Activated CD4-positive, alpha-beta memory T cell treated with anti-CD3 and anti-CD28 coated beads for 36 hours (primary cell): ENCODE results near the gene BNIP1. TPM values are rescaled to one million over a fixed set of nuclear protein-coding genes. Genes with fewer than 3 reads are reported as not detected.
"Not testable (repeated sequence)": the region's sequence is repeated elsewhere in the genome, so short reads cannot be mapped to it uniquely, and the experiment has no call there.

Source experiments
- CTCF ChIA-PET: fragments of 350-600 bp; sonication (Branson Sonifier 250); formaldehyde crosslinking; loops from one replicate; lab custom pipeline; 2021; ENCODE audit warnings: antibody characterized with exemption, inconsistent platforms; lab: Charles Lee
- POLR2A ChIA-PET: fragments of 350-600 bp; sonication (Branson Sonifier 250); formaldehyde crosslinking; loops from one replicate; lab custom pipeline; 2021; ENCODE audit warnings: antibody characterized with exemption; lab: Charles Lee
- DNase-seq: peaks from one replicate; pipeline ENCODE4 v3.0.0-alpha.2; 2020
- H3K27ac Mint-ChIP-seq: one replicate; pipeline ENCODE4 v1.8.0; 2021; ENCODE audit warnings: mixed read lengths
- H3K27me3 Mint-ChIP-seq: one replicate; pipeline ENCODE4 v1.8.0; 2021; ENCODE audit warnings: mixed read lengths
- H3K36me3 Mint-ChIP-seq: one replicate; pipeline ENCODE4 v1.8.0; 2021; ENCODE audit warnings: mixed read lengths
- H3K4me1 Mint-ChIP-seq: one replicate; pipeline ENCODE4 v1.8.0; 2021; ENCODE audit warnings: low read depth, mixed read lengths
- H3K4me3 Mint-ChIP-seq: one replicate; pipeline ENCODE4 v1.8.0; 2021; ENCODE audit warnings: mild to moderate bottlenecking, mixed read lengths
- H3K9me3 Mint-ChIP-seq: one replicate; pipeline ENCODE4 v1.8.0; 2021; ENCODE audit warnings: mixed read lengths
- intact Hi-C: fragments of 100-400 bp; cut with micrococcal nuclease; formaldehyde crosslinking; loops from one replicate; pipeline ENCODE4 v1.15.1; 2023
- total RNA-seq, 2 experiments: library from RNA; stranded (reverse); gene quantifications; one replicate each; pipeline ENCODE4 v1.2.3, GENCODE V29; 2021

BNIP1 gene, protein sequence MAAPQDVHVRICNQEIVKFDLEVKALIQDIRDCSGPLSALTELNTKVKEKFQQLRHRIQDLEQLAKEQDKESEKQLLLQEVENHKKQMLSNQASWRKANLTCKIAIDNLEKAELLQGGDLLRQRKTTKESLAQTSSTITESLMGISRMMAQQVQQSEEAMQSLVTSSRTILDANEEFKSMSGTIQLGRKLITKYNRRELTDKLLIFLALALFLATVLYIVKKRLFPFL
- total RNA-seq, result 10 to 100 TPM; 19.3 to 20.9 TPM

DNA sequence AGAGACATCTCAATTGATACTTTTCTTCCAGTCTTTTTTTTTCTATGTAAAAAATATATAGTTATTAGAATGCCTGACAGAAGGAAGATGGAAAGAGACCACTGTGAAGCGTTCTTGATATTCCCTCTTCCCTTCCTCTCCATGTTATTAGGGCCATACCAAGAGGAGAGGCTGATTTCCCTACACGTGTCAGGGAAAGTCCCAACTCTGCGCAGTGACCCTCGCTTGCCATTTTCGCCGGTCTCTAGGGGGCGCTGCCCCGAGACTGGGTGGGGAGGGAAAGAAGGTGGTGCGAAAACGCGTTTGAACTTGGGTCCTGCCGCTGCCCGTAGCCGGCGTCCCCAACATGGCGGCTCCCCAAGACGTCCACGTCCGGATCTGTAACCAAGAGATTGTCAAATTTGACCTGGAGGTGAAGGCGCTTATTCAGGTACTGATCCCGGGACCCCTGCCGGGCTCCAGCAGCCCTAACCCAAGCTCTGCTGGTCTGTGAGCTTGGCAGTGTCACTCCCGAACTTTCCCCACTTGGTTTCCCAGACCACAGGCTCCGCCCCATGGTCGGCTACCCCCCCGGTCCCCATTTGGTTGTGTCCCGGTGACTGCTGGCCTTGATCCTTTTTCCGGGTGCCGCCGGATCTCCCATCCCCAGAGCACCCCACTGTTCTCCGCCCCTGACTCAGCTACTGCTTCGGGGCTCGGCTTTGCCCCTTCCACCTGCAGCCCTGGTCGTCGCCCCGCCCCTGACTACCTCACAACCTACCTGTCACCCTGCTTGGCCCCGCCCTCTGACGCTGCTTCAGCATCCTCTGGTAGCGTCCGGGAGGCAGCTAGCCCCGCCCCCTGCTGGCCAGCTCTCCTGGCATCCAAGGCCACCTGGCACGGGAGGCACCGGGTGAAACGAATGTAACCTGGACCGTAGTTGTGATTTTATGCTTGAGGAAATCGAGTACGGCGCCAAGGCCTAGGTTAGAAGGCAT is at the start of gene BNIP1:
TSS of gene BNIP1 (plus strand) at position 332 of the 977 bp plus-strand sequence. CDS start at position 347, 15 bp downstream.
- Mint-ChIP-seq H3K36me3 (peaks cover 8% of the 10 kb centered on the region), H3K9me3 (no peaks in the 10 kb centered on the region), H3K27ac (peak within 1 kb of the TSS; percentile 97), H3K4me1 (peaks cover 9% of the 10 kb centered on the region), H3K27me3 (no peaks in the 10 kb centered on the region), H3K4me3 (peak within 1 kb of the TSS; percentile 99)
- ChIA-PET POLR2A (interaction anchor here (0.6 to 1.3 kb wide), 7 partner anchors 8 to 373 kb away, joined by 3 to 16 read pairs (median 3); partner anchors contain the start of genes ATP6V0E1 and DUSP1), CTCF (interaction anchor here (0.7 to 2.6 kb wide), 18 partner anchors 9 to 185 kb away, joined by 3 to 30 read pairs (median 4); partner anchors contain the start of genes ATP6V0E1 and RPL26L1)
- intact Hi-C loops, result loop anchor here (1.0 to 10.0 kb wide), 10 partner anchors 60 to 470 kb away; partner anchors contain the start of genes BOD1, RPL26L1 and STC2
- DNase-seq, result peak; percentile 98

DNA sequence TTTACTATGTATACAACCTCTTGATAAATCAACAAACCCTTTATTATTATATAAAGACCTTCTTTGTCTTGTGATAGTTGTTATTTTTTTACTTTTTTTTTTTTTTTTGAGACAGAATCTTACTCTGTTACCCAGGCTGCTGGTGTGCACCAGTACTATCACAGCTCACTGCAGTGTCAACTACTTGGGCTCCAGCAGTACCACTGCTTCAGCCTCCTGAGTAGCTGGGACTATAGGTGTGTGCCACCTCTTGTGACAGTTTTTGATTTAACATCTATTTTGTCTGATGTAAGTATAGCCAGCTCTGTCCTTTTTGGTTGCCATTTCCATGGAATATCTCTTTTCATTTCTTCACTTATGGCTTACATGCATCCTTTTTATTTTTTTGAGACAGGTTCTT is 45.5 kb upstream of the BNIP1 start:
- intact Hi-C loops, result no loop called here
- no peaks in the 10 kb centered on the region for H3K27me3 Mint-ChIP-seq
- DNase-seq, result no peak
- ChIA-PET POLR2A (interaction anchor here (0.6 kb wide), 1 partner anchor 10 kb away, joined by 3 read pairs; no protein-coding TSS in a partner anchor), CTCF (interaction anchor here (0.6 kb wide), 1 partner anchor 124 kb away, joined by 3 read pairs; no protein-coding TSS in a partner anchor)
- H3K4me1 Mint-ChIP-seq, result peaks cover 45% of the 10 kb centered on the region
- peaks cover 12% of the 10 kb centered on the region for H3K9me3 Mint-ChIP-seq
- H3K27ac Mint-ChIP-seq, result no peak overlapping the region
- H3K4me3 Mint-ChIP-seq, result no peak overlapping the region
- peaks cover 24% of the 10 kb centered on the region for H3K36me3 Mint-ChIP-seq

DNA sequence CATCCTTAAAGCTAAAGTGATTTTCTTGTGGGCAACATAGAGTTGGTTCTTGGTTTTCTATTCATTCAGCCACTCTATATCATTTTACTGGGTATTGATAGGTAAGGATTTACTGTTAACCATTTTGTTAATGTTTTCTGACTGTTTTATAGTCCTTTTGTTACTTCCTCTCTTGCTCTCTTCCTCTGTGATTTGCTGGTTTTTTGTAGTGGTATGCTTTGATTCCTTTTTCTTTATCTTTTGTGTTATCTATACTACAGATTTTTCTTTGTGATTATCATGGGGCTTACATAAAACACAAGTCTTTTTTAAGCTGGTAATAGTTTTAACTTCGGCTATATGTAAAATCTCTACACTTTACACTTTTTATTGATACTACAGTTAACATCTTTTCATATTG is 44.9 kb upstream of the BNIP1 start:
- peaks cover 41% of the 10 kb centered on the region for H3K4me1 Mint-ChIP-seq
- H3K27ac Mint-ChIP-seq, result peak overlapping the region; percentile 64
- ChIA-PET POLR2A (interaction anchor here (0.6 kb wide), 1 partner anchor 17 kb away, joined by 3 read pairs; no protein-coding TSS in a partner anchor), CTCF (interaction anchor here (0.6 to 0.8 kb wide), 2 partner anchors 125 to 312 kb away, joined by 3 read pairs; no protein-coding TSS in a partner anchor)
- no peaks in the 10 kb centered on the region for H3K27me3 Mint-ChIP-seq
- no peak for DNase-seq
- H3K4me3 Mint-ChIP-seq, result no peak overlapping the region
- intact Hi-C loops, result no loop called here
- peaks cover 12% of the 10 kb centered on the region for H3K9me3 Mint-ChIP-seq
- H3K36me3 Mint-ChIP-seq, result peaks cover 19% of the 10 kb centered on the region

DNA sequence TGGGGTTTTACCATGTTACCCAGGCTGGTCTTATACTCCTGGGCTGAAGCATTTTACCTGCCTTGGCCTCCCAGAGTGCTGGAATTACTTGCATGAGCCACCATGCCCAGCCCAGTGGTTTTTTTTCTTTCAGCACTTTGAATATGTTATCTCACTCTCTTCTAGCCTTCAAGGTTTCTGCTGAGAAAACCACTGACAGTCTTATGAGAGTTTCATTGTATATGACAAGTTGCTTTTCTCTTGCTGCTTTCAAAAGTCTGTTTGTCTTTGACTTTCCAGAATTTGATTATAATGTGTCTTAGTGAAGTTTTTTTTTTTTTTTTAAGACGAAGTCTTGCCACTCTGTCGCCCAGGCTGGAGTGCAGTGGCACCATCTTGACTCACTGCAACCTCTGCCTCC is 43.1 kb upstream of the BNIP1 start:
- Mint-ChIP-seq H3K9me3 (peaks cover 12% of the 10 kb centered on the region), H3K27ac (no peak overlapping the region), H3K4me3 (no peak overlapping the region), H3K4me1 (peaks cover 39% of the 10 kb centered on the region), H3K27me3 (no peaks in the 10 kb centered on the region), H3K36me3 (peaks cover 19% of the 10 kb centered on the region)
- CTCF ChIA-PET, result no interaction called here
- DNase-seq, result no peak
- POLR2A ChIA-PET, result no interaction called here
- intact Hi-C loops, result no loop called here

DNA sequence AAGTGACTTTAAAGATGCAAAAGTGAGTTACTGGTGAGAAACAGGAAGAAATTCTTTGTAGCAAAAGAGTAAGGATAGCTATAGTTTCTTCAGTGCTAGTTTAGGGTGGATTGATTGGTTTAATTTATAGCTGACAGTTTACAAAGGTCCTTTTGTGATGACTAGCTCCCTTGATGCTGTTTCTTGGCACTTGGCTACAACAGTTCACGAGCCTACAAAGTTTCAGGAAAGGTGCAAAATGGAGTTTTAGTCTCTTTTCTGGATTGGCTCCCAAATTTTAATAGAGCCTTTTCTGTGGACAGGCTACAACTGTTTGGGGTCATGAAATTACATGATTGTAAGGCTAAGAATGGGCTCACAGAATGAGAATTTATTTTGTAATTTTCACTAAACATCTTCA is 40.9 kb upstream of the BNIP1 start:
- CTCF ChIA-PET, result no interaction called here
- Mint-ChIP-seq H3K27ac (no peak overlapping the region), H3K4me1 (peaks cover 25% of the 10 kb centered on the region), H3K27me3 (no peaks in the 10 kb centered on the region), H3K9me3 (peaks cover 12% of the 10 kb centered on the region), H3K4me3 (no peak overlapping the region), H3K36me3 (peaks cover 19% of the 10 kb centered on the region)
- intact Hi-C loops, result no loop called here
- POLR2A ChIA-PET, result no interaction called here
- DNase-seq, result no peak

DNA sequence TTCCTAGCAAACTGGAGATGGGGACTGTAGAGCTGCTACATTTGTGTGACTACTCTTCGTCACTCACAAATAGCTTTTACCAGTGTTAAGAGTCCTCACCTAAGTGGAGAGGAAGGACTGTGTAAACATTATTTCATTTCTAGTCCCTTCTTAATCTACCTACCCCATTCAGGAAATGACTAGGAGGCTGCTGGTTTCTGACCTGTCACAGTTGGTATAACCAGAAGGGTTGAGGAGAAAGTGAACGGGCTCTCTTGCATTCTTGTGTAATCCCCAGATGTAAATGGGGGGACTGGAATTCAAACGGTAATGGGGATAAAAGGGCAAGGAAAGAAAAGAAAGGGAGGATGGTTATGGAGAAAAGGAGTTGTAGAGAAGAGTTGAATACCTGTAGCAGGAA is 35.4 kb upstream of the BNIP1 start:
- no peak overlapping the region for H3K4me3 Mint-ChIP-seq

DNA sequence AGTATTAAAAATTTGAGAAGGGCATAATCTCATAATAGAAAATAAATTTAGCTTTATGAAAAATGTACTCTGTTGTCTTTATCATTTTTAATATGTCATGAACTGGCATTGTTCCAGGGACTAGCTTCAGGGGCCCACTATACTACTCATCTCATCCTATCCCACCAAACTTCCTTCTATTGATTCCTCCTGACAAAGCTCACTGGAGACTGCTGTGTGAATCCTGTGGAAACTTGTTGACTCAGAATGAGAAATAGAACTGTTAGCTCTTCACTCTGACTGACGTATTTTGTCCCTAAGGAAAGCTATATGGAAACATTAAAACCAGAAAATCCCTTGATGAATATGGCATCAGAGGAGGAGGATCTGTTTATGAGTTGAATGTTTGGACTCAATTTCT is 29.8 kb upstream of the BNIP1 start:
- DNase-seq, result no peak
- no peak overlapping the region for H3K4me3 Mint-ChIP-seq
- ChIA-PET CTCF (interaction anchor here (0.7 to 0.9 kb wide), 3 partner anchors 30 to 130 kb away, joined by 3 to 4 read pairs (median 3); no protein-coding TSS in a partner anchor), POLR2A (interaction anchor here (0.7 kb wide), 1 partner anchor 30 kb away, joined by 3 read pairs; the partner anchor contains the start of gene BNIP1)
- no peaks in the 10 kb centered on the region for H3K27me3 Mint-ChIP-seq
- peaks cover 5% of the 10 kb centered on the region for H3K9me3 Mint-ChIP-seq
- peaks cover 10% of the 10 kb centered on the region for H3K4me1 Mint-ChIP-seq
- H3K27ac Mint-ChIP-seq, result no peak overlapping the region
- peaks cover 24% of the 10 kb centered on the region for H3K36me3 Mint-ChIP-seq
- intact Hi-C loops, result no loop called here

More for the DNA sequence above, 35.4 kb upstream of the BNIP1 start:
- CTCF ChIA-PET, result interaction anchor here (1.4 kb wide), 1 partner anchor 125 kb away, joined by 4 read pairs; the partner anchor contains the start of gene ATP6V0E1
- DNase-seq, result no peak
- intact Hi-C loops, result no loop called here
- Mint-ChIP-seq H3K4me1 (peaks cover 16% of the 10 kb centered on the region), H3K9me3 (no peaks in the 10 kb centered on the region), H3K27me3 (no peaks in the 10 kb centered on the region), H3K36me3 (peaks cover 11% of the 10 kb centered on the region), H3K27ac (peak overlapping the region; percentile 38)
- POLR2A ChIA-PET, result no interaction called here

DNA sequence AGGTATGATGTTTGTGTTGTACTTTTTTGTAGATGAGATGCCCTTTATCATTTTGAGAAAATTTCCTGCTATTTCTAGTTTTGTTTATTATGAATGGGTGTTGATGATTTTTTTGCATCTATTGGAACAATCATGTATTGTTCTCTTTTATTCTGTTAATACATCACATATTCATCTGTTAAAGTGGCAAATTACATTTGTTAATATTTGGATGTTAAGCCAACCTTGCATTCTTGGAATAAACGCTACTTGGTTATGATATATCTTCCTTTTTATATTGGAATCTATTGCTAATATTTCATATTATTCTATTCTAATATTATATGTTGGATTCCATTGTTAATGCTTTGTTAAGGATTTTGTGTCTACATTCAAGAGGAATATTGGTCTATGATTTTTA is 24.6 kb upstream of the BNIP1 start:
- intact Hi-C loops, result no loop called here
- Mint-ChIP-seq H3K27me3 (no peaks in the 10 kb centered on the region), H3K9me3 (peaks cover 10% of the 10 kb centered on the region), H3K4me1 (peaks cover under 1% of the 10 kb centered on the region), H3K27ac (no peak overlapping the region), H3K36me3 (peaks cover 30% of the 10 kb centered on the region), H3K4me3 (no peak overlapping the region)
- ChIA-PET CTCF (no interaction called here), POLR2A (no interaction called here)
- no peak for DNase-seq

DNA sequence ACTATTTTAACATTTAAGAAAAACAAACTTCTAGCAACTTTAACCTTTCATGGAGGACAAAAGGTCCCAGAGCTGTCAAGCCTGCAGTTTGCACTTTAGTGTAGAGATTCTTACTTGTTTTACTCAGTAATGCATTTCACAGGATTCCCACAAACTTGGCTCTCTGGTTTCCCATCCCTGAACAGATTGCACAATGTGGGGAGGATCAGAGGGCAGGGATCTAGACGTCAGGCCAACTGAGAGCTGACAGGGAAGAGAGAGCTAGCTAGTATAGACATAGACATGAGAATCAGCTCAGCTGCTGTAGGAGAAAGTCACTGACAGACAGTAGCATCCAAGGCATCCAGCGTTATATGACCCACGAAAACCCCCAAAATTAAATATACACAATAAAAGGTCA is 20.9 kb upstream of the BNIP1 start:
- Mint-ChIP-seq H3K27me3 (no peaks in the 10 kb centered on the region), H3K36me3 (peaks cover 26% of the 10 kb centered on the region), H3K4me3 (no peak overlapping the region), H3K4me1 (no peaks in the 10 kb centered on the region), H3K27ac (no peak overlapping the region), H3K9me3 (peaks cover 10% of the 10 kb centered on the region)
- intact Hi-C loops, result no loop called here
- ChIA-PET POLR2A (no interaction called here), CTCF (interaction anchor here (1.0 kb wide), 1 partner anchor 21 kb away, joined by 4 read pairs; no protein-coding TSS in a partner anchor)
- DNase-seq, result no peak

DNA sequence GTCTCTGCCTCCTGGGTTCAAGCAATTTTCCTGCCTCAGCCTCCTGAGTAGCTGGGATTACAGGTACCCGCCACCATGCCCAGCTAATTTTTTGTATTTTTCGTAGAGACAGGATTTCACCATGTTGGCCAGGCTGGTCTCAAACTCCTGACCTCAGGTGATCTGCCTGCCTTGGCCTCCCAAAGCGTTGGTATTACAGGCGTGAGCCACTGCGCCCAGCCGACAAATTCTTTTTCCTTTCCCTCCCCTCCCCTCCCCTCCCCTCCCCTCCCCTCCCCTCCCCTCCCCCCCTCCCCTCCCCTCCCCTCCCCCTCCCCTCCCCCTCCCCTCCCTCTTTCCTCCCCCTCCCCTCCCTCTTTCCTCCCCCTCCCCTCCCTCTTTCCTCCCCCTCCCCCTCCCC is 12.2 kb upstream of the BNIP1 start:
- CTCF ChIA-PET, result interaction anchor here (0.7 kb wide), 1 partner anchor 66 kb away, joined by 3 read pairs; no protein-coding TSS in a partner anchor
- H3K36me3 Mint-ChIP-seq, H3K27ac Mint-ChIP-seq, H3K4me1 Mint-ChIP-seq, intact Hi-C loops, H3K27me3 Mint-ChIP-seq, POLR2A ChIA-PET, H3K9me3 Mint-ChIP-seq, DNase-seq, H3K4me3 Mint-ChIP-seq: not testable (repeated sequence)

DNA sequence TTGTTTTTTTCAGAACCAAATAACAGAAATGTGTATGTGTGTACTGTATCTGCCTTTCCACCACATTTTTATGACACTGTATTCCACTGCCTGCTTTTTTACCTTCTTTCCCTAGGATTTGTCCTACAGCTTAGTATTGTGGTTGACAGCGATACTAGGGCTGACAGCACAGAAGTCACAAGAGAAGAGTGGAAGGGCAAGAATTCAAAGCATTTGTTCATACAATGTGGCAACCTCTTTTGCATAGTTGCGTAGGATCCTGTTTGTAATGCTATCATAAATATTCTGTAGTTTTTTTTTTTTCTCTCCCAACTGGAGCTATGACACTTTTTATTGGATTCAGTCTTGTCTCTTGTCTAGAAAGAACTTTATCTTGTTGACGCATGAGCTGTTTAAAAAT is 5.6 kb upstream of the BNIP1 start:
- Mint-ChIP-seq H3K27ac (no peak overlapping the region), H3K36me3 (no peaks in the 10 kb centered on the region), H3K4me3 (no peak overlapping the region), H3K4me1 (no peaks in the 10 kb centered on the region), H3K27me3 (no peaks in the 10 kb centered on the region), H3K9me3 (no peaks in the 10 kb centered on the region)
- ChIA-PET POLR2A (interaction anchor here (0.6 to 0.8 kb wide), 2 partner anchors 81 to 91 kb away, joined by 3 read pairs; no protein-coding TSS in a partner anchor), CTCF (no interaction called here)
- DNase-seq, result no peak
- intact Hi-C loops, result no loop called here
